ENCODE results near the gene NUP58.
"Not testable (repeated sequence)": the region's sequence is repeated elsewhere in the genome, so short reads cannot be mapped to it uniquely, and the experiment has no call there.

The NUP58 gene

DNA sequence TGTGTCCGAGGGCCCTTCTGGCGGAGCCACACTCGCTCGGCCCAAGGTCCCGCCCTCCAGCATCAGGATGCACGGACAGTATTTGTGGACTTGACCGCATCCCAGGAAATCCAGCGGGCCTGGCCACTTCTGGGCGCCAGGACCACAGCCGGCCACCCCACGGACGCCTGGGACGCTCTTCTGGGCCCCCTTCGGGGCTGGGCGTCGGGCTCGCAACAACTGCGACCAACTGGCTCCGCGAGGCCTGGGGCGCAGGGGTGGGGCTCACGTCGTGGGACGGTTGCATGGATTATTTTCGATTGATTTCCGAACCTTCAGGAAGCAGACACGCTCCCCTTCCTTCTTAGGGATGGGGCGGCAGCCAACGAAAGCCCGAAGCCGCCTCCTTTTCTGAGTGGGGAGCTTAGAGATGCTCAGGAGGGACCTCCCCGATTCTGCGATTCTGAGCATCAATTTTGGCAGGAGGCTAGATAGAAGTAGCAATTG is 521 bp upstream of the NUP58 start:
- FAIRE-seq (no peak), DNase-seq (ENCODE audit: low spot score) (no peak)

DNA sequence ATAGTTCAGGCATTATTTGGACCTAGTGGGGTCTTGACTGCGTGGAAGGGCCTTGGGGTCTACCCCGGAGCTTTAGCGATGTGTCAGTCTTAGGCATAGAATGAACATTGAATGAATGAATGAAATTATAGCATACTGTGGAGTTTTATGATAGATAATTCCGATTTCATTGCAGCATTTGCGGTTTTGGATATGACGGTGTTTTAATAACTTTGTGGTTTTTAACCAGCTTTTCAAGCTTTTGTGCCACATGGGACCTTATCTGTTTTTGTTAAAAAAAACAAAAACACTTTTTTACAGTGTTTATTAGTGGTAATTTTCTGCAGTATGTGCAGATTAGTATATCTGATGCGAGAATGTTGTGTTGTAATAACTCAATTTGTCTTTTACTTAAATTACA is 696 bp downstream of the NUP58 start:
- FAIRE-seq: no peak
- no peak for DNase-seq (ENCODE audit: low spot score)

- FAIRE-seq: no peak
- no peak for DNase-seq (ENCODE audit: low spot score)
Observed at GRCh38 chr13:25306671-25307464, 5.4 kb downstream of the NUP58 start.

GRCh38 chr13:25310891-25311290 is 9.5 kb downstream of the NUP58 start:
- FAIRE-seq: no peak
- no peak for DNase-seq (ENCODE audit: low spot score)

DNA sequence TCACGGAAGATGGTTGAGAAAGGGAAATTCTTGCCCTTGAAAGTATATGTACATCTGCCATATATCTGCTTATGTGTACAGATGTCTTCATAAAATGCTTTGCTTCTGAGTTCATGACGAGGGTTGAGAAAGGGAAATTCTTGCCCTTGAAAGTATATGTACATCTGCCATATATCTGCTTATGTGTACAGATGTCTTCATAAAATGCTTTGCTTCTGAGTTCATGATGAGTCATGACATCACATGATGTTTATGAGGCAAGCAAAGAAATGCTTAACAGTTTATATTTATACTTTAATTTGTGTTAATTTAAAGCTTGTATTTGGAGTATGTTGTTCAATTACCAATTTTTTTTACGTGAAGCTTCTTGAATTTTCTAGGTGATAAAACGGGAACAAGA is 17.5 kb downstream of the NUP58 start:
- FAIRE-seq: peak; percentile 32
- DNase-seq (ENCODE audit: low spot score): not testable (repeated sequence)

DNA sequence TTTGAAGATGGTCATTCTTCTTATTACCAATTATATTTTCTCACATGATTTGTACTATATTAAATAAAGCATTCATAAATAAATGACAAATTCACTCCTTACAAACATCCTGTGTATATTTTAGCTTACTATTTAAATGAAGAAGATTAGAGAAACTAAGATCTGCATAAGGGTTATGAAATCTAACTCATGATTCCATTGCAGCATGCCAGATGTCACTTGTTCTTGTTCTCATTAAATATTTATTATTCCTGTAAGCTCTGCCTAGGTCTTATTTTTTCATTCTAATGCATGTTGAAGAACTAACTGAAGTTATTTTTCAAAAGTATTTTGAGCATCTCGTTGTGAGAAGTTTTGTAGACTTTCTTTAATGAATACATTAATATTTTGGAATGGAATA is 18.3 kb downstream of the NUP58 start:
- no peak for DNase-seq (ENCODE audit: low spot score)
- no peak for FAIRE-seq

GRCh38 chr13:25324100-25324499 is 22.7 kb downstream of the NUP58 start:
- no peak for FAIRE-seq

GRCh38 chr13:25329706-25330105 is 28.3 kb downstream of the NUP58 start:
- no peak for FAIRE-seq
- DNase-seq (ENCODE audit: low spot score): no peak

More at GRCh38 chr13:25324100-25324499, 22.7 kb downstream of the NUP58 start:
- DNase-seq (ENCODE audit: low spot score): no peak

DNA sequence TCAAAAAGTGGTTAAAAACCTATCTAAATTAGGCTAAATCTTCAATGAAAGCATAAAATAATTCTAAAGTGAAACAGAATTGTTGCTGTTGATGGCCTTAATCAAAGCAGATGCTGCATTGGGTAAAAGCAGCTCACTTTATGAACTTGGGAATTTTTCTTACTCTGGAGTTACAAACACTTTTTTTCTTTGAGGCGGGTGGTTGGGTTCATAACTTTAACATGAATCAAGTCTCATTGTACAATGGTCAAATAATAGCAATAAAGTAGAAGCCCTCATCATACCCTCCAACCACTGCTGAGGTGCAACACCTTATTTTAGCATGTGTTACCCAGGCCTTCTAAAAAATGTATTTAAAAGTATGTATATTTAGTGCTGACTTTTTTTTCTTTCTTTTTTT is 29.1 kb downstream of the NUP58 start:
- no peak for DNase-seq (ENCODE audit: low spot score)
- no peak for FAIRE-seq

- FAIRE-seq (no peak), DNase-seq (ENCODE audit: low spot score) (no peak)
Observed at GRCh38 chr13:25335856-25336255, 34.4 kb downstream of the NUP58 start.

GRCh38 chr13:25345576-25345975 is 44.2 kb downstream of the NUP58 start:
- DNase-seq (ENCODE audit: low spot score): no peak
- FAIRE-seq: no peak

DNA sequence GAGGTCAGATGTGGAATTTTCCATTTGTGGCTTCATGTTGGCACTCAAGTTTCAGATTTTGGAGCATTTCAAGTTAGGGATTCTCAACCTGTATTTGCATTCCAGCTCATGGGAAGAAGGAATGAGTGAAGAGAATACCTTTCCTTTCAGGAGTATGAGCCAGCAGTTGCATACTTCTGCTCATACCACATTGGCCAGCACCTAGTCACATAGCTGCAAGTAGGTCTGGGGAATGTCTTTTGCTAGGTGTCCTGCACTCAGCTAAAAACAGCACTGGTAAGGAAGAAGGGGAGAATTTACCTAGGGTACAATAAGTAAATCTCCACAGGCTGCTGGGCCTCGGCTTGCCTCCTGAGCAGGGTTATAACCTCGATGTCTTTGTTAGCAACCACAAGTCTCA is 45.7 kb downstream of the NUP58 start:
- DNase-seq (ENCODE audit: low spot score): no peak
- no peak for FAIRE-seq

DNA sequence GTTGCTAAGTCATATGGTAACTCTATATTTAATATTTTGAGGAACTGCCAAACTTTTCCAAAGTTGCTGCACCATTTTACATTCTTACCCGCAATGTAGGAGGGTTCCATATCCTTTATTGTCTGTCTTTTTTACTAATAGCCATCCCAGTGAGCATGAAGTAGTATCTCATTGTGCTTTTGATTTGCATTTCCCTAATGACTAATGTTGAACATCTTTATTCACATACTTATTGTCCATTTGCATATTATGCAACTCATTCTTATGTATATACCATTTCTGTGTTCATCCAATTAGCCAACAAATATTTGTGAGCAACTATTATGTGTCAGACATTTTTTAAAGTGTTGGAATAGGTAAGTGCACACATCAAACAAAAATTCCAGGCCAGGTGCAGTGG is 50.0 kb downstream of the NUP58 start:
- DNase-seq (ENCODE audit: low spot score) (no peak), FAIRE-seq (no peak)

GRCh38 chr13:25352230-25352629 is 50.8 kb downstream of the NUP58 start:
- FAIRE-seq (no peak), DNase-seq (ENCODE audit: low spot score) (no peak)

- FAIRE-seq (no peak), DNase-seq (ENCODE audit: low spot score) (no peak)
Observed at GRCh38 chr13:25352806-25353205, 51.4 kb downstream of the NUP58 start.

DNA sequence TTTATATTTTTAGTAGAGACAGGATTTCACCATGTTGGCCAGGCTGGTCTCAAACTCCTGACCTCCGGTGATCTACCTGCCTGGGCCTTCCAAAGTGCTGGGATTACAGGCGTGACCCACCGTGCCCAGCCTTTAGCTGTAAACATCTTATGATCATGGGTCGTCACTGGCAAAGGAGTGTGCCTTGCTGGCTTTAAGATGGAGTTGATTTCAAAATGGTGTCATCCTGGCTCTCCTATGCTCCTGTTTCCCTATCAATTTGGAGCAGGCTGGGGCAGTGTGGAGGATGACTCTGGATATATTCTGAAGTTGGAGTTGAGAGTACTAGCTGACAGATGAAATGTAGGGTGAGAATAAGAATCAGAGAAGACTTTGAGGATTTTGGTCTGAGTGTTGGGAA is 51.9 kb downstream of the NUP58 start:
- no peak for DNase-seq (ENCODE audit: low spot score)
- FAIRE-seq: no peak

DNA sequence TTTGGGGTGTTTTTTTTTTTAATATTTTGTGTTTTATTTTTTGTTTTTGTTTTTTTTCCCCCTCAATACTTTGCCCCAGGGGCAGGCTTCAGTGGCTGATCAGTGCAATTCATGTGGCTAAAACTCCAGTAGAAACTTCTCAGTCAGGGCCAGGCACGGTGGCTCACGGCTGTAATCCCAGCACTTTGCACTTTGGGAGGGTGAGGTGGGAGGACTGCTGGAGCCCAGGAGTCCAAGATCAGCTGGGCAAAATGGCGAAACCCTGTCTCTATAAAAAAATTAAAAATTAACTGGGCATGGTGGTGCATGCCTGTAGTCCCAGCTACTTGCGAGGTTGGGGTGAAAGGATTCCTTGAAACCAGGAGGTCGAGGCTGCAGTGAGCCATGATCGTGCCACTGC is 53.0 kb downstream of the NUP58 start:
- FAIRE-seq (no peak), DNase-seq (ENCODE audit: low spot score) (no peak)

DNA sequence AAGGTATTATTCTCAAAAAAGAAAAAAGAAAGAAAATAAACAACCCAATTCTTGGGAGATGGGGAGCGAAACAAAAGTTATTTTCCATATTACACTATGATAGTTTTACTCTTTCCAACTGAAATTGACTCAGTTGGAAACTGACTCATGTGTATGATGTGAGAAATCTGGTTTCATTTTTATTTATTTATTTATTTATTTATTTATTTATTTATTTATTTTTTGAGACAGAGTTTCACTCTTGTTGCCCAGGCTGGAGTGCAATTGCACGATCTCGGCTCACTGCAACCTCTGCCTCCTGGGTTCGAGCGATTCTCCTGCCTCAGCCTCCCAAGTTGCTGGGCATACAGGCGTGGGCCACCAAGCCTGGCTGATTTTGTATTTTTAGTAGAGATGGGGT is 59.0 kb downstream of the NUP58 start:
- not testable (repeated sequence) for FAIRE-seq; DNase-seq (ENCODE audit: low spot score)

DNA sequence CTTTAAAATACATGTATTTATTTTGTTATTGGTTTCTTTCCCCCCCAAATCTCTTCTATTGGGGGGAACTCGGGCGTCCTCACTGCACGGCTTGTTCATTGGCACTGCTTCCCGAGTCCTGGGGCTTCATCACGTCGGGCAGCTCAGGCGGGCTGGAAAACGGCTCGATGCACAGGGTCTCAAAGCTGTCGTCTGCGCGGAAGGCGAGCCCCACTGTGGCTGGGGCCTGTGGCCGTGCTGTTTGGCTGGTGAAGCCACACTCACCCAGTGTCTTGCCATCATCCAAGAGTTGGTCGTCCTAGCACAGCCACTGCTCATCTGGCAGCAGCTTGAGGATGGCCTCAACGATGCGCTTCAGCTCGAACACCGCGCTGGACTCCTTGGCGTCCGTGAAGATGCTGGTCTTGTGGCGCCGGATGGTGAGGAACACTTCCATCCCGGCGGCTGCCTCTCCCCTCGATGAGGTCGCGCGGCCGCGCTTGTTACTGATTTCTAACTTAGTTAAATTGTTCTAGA is 64.4 kb downstream of the NUP58 start:
- no peak for FAIRE-seq

GRCh38 chr13:25371158-25371874 is 69.9 kb downstream of the NUP58 start:
- DNase-seq (ENCODE audit: low spot score) (no peak), FAIRE-seq (no peak)

More for the DNA sequence above, 64.4 kb downstream of the NUP58 start:
- DNase-seq (ENCODE audit: low spot score): no peak

- no peak for DNase-seq (ENCODE audit: low spot score)
- FAIRE-seq: no peak
Observed at GRCh38 chr13:25371875-25372283, 70.5 kb downstream of the NUP58 start, which contains the start of gene ATP8A2. Gene ATP8A2 (plus strand): TSS chr13:25371974. CDS start chr13:25372213, 239 bp downstream.
